Measurements from ENCODE around the gene ELAC2.
"Not testable (repeated sequence)": the region's sequence is repeated elsewhere in the genome, so short reads cannot be mapped to it uniquely, and the experiment has no call there.

ELAC2 gene

GRCh38 chr17:12985431-12986293 lies 32.2 kb downstream of the ELAC2 start:
- peak; percentile 81 for DNase-seq

- peak; percentile 3 for DNase-seq
Observed at GRCh38 chr17:12983991-12984884, 33.6 kb downstream of the ELAC2 start.

- no peak for DNase-seq
Observed at GRCh38 chr17:12982224-12982623, 35.6 kb downstream of the ELAC2 start.

- DNase-seq, result no peak
Observed at GRCh38 chr17:12979826-12980500, 37.9 kb downstream of the ELAC2 start.

GRCh38 chr17:12979246-12979645 lies 38.6 kb downstream of the ELAC2 start:
- DNase-seq, result no peak

GRCh38 chr17:12978787-12979186 lies 39.0 kb downstream of the ELAC2 start:
- not testable (repeated sequence) for DNase-seq

GRCh38 chr17:12977008-12977751 lies 40.6 kb downstream of the ELAC2 start:
- DNase-seq, result no peak

GRCh38 chr17:12974005-12974531 lies 43.8 kb downstream of the ELAC2 start:
- DNase-seq, result peak; percentile 46

GRCh38 chr17:12973496-12974004 lies 44.3 kb downstream of the ELAC2 start:
- DNase-seq, result peak; percentile 78

- DNase-seq, result no peak
Observed at GRCh38 chr17:12967962-12968361, 49.9 kb downstream of the ELAC2 start.

GRCh38 chr17:12966413-12966812 lies 51.4 kb downstream of the ELAC2 start:
- no peak for DNase-seq

GRCh38 chr17:12965988-12966387 lies 51.8 kb downstream of the ELAC2 start:
- DNase-seq, result no peak

- DNase-seq, result no peak
Observed at GRCh38 chr17:12964840-12965239, 53.0 kb downstream of the ELAC2 start.

GRCh38 chr17:12964162-12964561 lies 53.7 kb downstream of the ELAC2 start:
- DNase-seq, result no peak

GRCh38 chr17:12963505-12963904 lies 54.3 kb downstream of the ELAC2 start:
- DNase-seq, result no peak

GRCh38 chr17:12961655-12962054 lies 56.2 kb downstream of the ELAC2 start:
- no peak for DNase-seq

- DNase-seq, result no peak
Observed at GRCh38 chr17:12959441-12959840, 58.4 kb downstream of the ELAC2 start.

- no peak for DNase-seq
Observed at GRCh38 chr17:12958786-12959185, 59.0 kb downstream of the ELAC2 start.

- no peak for DNase-seq
Observed at GRCh38 chr17:12955521-12955920, 62.3 kb downstream of the ELAC2 start.

- DNase-seq, result no peak
Observed at GRCh38 chr17:12953156-12953555, 64.7 kb downstream of the ELAC2 start.

GRCh38 chr17:12952012-12952411 lies 65.8 kb downstream of the ELAC2 start:
- DNase-seq, result no peak

- DNase-seq, result no peak
Observed at GRCh38 chr17:12947047-12947446, 70.8 kb downstream of the ELAC2 start.
